Measurements from ENCODE around the gene DNAJC1.

DNA sequence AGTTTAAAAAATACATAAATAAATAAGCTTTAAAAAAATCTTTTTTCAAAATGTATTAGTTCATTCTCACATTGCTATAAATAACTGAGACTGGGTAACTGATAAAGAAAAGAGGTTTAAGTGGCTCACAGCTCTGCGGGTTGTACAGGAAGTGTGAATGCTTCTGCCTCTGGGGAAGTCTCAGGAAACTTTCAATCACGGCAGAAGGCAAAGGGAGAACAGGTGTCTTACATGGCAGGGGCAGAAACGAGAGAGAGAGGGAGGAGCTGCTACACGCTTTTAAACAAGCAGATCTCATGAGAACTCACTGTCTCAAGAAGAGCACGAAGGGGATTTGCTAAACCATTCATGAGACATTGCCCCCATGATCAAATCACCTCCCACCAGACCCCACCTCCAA lies 114.6 kb downstream of the DNAJC1 start:
- TF ChIP-seq MXI1 (IDR thresholded peaks at IDR 0.05; ENCODE audit: borderline replicate concordance, low read depth, low read length): no peak
- TF ChIP-seq, protein P1, sequence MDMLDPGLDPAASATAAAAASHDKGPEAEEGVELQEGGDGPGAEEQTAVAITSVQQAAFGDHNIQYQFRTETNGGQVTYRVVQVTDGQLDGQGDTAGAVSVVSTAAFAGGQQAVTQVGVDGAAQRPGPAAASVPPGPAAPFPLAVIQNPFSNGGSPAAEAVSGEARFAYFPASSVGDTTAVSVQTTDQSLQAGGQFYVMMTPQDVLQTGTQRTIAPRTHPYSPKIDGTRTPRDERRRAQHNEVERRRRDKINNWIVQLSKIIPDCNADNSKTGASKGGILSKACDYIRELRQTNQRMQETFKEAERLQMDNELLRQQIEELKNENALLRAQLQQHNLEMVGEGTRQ (IDR thresholded peaks at IDR 0.05; ENCODE audit: low read depth, low read length): no peak
- TF ChIP-seq, protein P2, sequence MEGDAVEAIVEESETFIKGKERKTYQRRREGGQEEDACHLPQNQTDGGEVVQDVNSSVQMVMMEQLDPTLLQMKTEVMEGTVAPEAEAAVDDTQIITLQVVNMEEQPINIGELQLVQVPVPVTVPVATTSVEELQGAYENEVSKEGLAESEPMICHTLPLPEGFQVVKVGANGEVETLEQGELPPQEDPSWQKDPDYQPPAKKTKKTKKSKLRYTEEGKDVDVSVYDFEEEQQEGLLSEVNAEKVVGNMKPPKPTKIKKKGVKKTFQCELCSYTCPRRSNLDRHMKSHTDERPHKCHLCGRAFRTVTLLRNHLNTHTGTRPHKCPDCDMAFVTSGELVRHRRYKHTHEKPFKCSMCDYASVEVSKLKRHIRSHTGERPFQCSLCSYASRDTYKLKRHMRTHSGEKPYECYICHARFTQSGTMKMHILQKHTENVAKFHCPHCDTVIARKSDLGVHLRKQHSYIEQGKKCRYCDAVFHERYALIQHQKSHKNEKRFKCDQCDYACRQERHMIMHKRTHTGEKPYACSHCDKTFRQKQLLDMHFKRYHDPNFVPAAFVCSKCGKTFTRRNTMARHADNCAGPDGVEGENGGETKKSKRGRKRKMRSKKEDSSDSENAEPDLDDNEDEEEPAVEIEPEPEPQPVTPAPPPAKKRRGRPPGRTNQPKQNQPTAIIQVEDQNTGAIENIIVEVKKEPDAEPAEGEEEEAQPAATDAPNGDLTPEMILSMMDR (conservative IDR thresholded peaks at IDR 0.05; ENCODE audit: low read depth, low read length): no peak
- no peak for TF ChIP-seq RAD21 (IDR thresholded peaks at IDR 0.05; ENCODE audit: low read length)
- TF ChIP-seq POLR2A (IDR thresholded peaks at IDR 0.05; ENCODE audit: low read depth, low read length): no peak
- TF ChIP-seq BHLHE40 (IDR thresholded peaks at IDR 0.05; ENCODE audit: low read depth, low read length): no peak

All from IMR-90 (cell line).